ENCODE measurements around the gene LUZP2.

LUZP2 gene

DNA sequence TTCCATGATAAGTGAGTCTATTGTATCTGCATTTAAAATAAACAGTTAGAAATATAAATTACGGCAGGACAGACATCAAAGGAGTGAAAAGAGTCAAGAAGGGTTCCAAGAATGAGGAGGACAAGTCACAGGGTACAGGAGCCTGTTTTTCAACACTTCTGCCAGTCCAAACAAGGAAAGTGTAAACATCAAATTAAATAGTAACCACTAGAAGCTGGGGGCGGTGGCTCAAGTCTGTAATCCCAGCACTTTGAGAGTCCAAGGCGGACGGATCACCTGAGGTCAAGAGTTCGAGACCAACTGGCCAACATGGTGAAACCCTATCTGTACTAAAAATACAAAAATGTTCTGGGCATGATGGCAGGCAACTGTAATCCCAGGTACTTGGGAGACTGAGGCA lies 219.6 kb downstream of the LUZP2 start:
- no peak for DNase-seq (ENCODE audit: low read depth in 2 of 2)

GRCh38 chr11:24723231-24723630 lies 226.4 kb downstream of the LUZP2 start:
- DNase-seq (ENCODE audit: low read depth in 2 of 2): no peak

- no peak for DNase-seq (ENCODE audit: low read depth in 2 of 2)
Measured at GRCh38 chr11:24731554-24731953, 234.7 kb downstream of the LUZP2 start.

- DNase-seq (ENCODE audit: low read depth in 2 of 2): no peak
Measured at GRCh38 chr11:24734742-24735237, 237.9 kb downstream of the LUZP2 start.

- no peak for DNase-seq (ENCODE audit: low read depth in 2 of 2)
Measured at GRCh38 chr11:24738972-24739371, 242.1 kb downstream of the LUZP2 start.

GRCh38 chr11:24739637-24740036 lies 242.8 kb downstream of the LUZP2 start:
- no peak for DNase-seq (ENCODE audit: low read depth in 2 of 2)

- DNase-seq (ENCODE audit: low read depth in 2 of 2): no peak
Measured at GRCh38 chr11:24747275-24748251, 250.7 kb downstream of the LUZP2 start.

GRCh38 chr11:24748261-24748660 lies 251.4 kb downstream of the LUZP2 start:
- DNase-seq (ENCODE audit: low read depth in 2 of 2): no peak

GRCh38 chr11:24754406-24754805 lies 257.6 kb downstream of the LUZP2 start:
- DNase-seq (ENCODE audit: low read depth in 2 of 2): no peak

GRCh38 chr11:24755260-24755839 lies 258.5 kb downstream of the LUZP2 start:
- no peak for DNase-seq (ENCODE audit: low read depth in 2 of 2)

GRCh38 chr11:24759742-24760141 lies 262.9 kb downstream of the LUZP2 start:
- DNase-seq (ENCODE audit: low read depth in 2 of 2): no peak

- no peak for DNase-seq (ENCODE audit: low read depth in 2 of 2)
Measured at GRCh38 chr11:24760681-24761080, 263.8 kb downstream of the LUZP2 start.

- no peak for DNase-seq (ENCODE audit: low read depth in 2 of 2)
Measured at GRCh38 chr11:24762076-24762475, 265.2 kb downstream of the LUZP2 start.

DNA sequence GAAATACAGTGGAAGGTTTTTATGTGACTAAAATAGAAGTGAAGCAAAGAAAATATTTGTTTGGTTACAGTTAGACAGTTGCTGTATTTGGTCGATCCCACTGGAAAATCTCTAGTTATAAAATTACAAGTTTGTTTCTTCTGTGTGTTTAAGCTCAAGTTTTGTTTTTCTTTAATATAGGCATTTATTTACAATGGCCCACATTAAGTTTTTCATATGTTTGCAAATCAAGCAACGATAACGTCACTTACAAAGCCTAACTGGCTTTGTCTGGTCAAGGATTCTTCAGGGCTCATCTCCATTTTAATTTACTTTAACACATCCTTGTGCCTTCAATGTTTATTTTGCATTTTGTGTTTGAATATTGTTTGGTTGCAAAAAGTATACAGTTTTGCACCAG lies 270.6 kb downstream of the LUZP2 start:
- DNase-seq (ENCODE audit: low read depth in 2 of 2): no peak

DNA sequence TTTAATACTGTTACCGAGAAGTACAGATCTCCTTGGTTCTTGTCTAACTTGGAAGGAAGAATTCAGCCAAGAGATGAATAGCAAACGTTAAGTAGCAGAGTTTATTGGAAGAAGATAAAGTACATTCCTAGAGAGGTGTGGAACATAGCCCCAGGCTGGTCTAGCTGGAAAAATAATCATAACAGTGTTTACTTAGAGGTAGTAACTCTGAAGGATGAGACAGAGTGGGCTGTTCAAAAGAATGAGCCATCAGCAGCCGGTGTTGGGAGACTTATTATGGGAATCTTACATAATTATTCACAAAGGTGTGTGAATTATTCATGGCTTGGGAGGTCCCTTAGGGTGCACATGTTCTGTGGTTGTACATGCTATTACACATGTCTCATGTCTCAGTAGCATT lies 276.5 kb downstream of the LUZP2 start:
- no peak for DNase-seq (ENCODE audit: low read depth in 2 of 2)

DNA sequence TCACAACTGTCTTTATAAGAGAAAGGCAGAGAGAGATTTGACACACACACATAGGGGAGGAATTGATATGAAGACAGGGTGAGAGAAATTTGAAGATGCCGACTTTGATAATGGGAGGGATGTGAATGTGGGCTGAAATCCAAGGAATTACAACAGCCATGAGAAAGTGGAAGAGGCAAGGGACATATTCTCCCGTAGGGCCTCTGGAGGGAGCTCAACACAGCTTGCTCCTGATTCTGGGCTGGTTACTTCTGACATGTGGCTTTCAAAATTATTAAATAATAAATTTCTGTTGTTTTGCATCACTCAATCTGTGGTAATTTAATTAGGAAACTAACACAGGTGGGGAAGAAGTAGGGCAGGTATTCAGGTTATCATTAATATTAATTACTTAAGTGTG lies 282.9 kb downstream of the LUZP2 start:
- DNase-seq (ENCODE audit: low read depth in 2 of 2): no peak

GRCh38 chr11:24781288-24781687 lies 284.4 kb downstream of the LUZP2 start:
- no peak for DNase-seq (ENCODE audit: low read depth in 2 of 2)

- DNase-seq (ENCODE audit: low read depth in 2 of 2): no peak
Measured at GRCh38 chr11:24793479-24793878, 296.6 kb downstream of the LUZP2 start.

DNA sequence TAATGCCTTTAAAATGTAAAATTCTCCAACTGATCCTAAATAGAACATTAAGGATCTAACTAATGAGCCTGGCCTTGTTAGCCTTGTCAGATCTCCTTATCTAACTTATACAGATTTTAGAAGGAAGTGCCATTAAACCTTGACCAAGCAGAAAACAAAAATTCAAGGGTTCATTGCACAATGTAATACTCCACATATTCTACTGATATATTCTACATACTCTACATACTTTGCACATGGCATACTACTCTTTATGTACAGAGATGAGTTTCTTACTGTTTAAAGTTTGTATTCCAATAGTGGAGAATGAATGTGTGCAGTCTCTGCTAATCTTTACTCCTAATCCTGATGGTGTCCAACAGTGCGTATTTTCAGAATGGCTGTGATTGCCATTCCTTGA lies 297.2 kb downstream of the LUZP2 start:
- no peak for DNase-seq (ENCODE audit: low read depth in 2 of 2)

GRCh38 chr11:24805671-24806070 lies 308.8 kb downstream of the LUZP2 start:
- no peak for DNase-seq (ENCODE audit: low read depth in 2 of 2)

GRCh38 chr11:24808173-24808572 lies 311.3 kb downstream of the LUZP2 start:
- DNase-seq (ENCODE audit: low read depth in 2 of 2): no peak

DNA sequence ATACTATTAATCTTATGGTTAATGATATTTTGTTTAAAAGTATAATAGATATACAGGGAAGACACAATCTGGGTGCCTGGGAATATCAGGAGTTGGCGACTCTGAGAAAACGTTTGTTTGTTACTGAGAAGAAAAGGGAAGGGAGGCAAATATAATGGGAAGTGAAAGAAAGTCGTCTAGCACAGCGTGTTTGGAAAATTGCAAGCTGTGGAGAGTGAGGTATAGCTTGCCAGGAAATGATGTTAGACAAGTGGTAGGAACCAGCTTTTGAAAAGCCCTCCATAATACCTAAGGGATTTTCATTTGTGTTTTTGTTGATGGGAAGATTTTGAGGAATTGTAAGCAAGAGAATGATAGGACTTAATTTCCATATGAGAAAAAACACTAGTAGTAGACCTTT lies 322.2 kb downstream of the LUZP2 start:
- DNase-seq (ENCODE audit: low read depth in 2 of 2): no peak

GRCh38 chr11:24819863-24820434 lies 323.1 kb downstream of the LUZP2 start:
- DNase-seq (ENCODE audit: low read depth in 2 of 2): no peak
